Suprapubic skin (tissue), 4 donors: ENCODE measurements around the gene HAS3. TPM values are rescaled to one million over a fixed set of nuclear protein-coding genes. Genes with fewer than 3 reads are reported as not detected.
"Not testable (repeated sequence)": the region's sequence is repeated elsewhere in the genome, so short reads cannot be mapped to it uniquely, and the experiment has no call there.

Experiments used
- DNase-seq, 2 donors: peaks; one replicate each; pipeline ENCODE4 v3.0.0-alpha.2; 2019; ENCODE audit warnings: low spot score in 2 of 2
- H3K27ac ChIP-seq: fragments of 200-600 bp; sonication (generic); one replicate; pipeline ENCODE4 v1.5.1; 2019
- H3K27me3 ChIP-seq: fragments of 200-600 bp; sonication (generic); one replicate; pipeline ENCODE4 v1.5.1; 2019
- H3K36me3 ChIP-seq: fragments of 200-600 bp; sonication (generic); one replicate; pipeline ENCODE4 v1.5.1; 2019
- H3K4me1 ChIP-seq: fragments of 200-600 bp; sonication (generic); one replicate; pipeline ENCODE4 v1.5.1; 2019
- H3K4me3 ChIP-seq: fragments of 200-600 bp; sonication (generic); one replicate; pipeline ENCODE4 v1.5.1; 2019; ENCODE audit warnings: mild to moderate bottlenecking
- H3K9me3 ChIP-seq: fragments of 200-600 bp; sonication (generic); one replicate; pipeline ENCODE4 v1.5.1; 2019
- CTCF ChIP-seq, 2 donors: fragments of 200-600 bp in 1 of 2; fragments of 450-650 bp in 1 of 2; sonication (generic) in 1 of 2; IDR thresholded peaks; one replicate each; pipeline ENCODE4 v1.5.1; 2016 to 2019; ENCODE audit warnings: antibody characterized with exemption in 2 of 2, mild to moderate bottlenecking in 1 of 2, moderate library complexity in 1 of 2
- EP300 ChIP-seq: sonication (generic); formaldehyde crosslinking; IDR thresholded peaks from one replicate; pipeline ENCODE4 v1.6.1; 2017; ENCODE audit warnings: antibody characterized with exemption
- POLR2A ChIP-seq, 2 donors: fragments of 450-650 bp; IDR thresholded peaks; one replicate each; pipeline ENCODE4 v1.6.1; 2017; ENCODE audit warnings: antibody characterized with exemption in 2 of 2, mild to moderate bottlenecking in 2 of 2, moderate library complexity in 2 of 2
- POLR2AphosphoS5 ChIP-seq, 3 donors: sonication (generic); formaldehyde crosslinking; IDR thresholded peaks; one replicate each; pipeline ENCODE4 v1.6.1; 2017; ENCODE audit warnings: antibody characterized with exemption in 3 of 3
- WGBS: methylation state at CpG from one replicate; pipeline ENCODE4 v1.1.5; 2018; 5-methylcytosine and 5-hydroxymethylcytosine counted together
- total RNA-seq, 4 donors: library from RNA; depleted of rRNA; stranded (reverse); fragments of >200 nt; gene quantifications; one replicate each; pipeline ENCODE4 v1.1.0, GENCODE V29; 2016

The HAS3 gene
- total RNA-seq, 4 donors from 2014 or later = 4.4 to 11.3 (median 7.1) TPM

GRCh38 chr16:69126221-69126620 lies 20.8 kb downstream of the HAS3 start:
- Histone ChIP-seq H3K27ac (no peak overlapping the region), H3K4me1 (peaks cover 24% of the 10 kb centered on the region), H3K27me3 (no peaks in the 10 kb centered on the region), H3K36me3 (peaks cover 14% of the 10 kb centered on the region), H3K9me3 (no peaks in the 10 kb centered on the region), H3K4me3 (no peak overlapping the region)
- no peak for DNase-seq
- WGBS = 76% methylated on average over 3 of the region's 3 CpGs
- TF ChIP-seq CTCF (IDR thresholded peaks at IDR 0.05) = no peak
- TF ChIP-seq EP300 = no peak
- no peak for TF ChIP-seq POLR2AphosphoS5 (IDR thresholded peaks at IDR 0.05)
- TF ChIP-seq POLR2A (IDR thresholded peaks at IDR 0.05) = no peak

- H3K4me3 ChIP-seq, H3K9me3 ChIP-seq, H3K27me3 ChIP-seq, H3K27ac ChIP-seq: not testable (repeated sequence)
- peak in 1 of 2 donors; percentile 52 for DNase-seq
- WGBS = 98% methylated on average over 10 of the region's 10 CpGs
- H3K4me1 ChIP-seq = peaks cover 28% of the 10 kb centered on the region
- H3K36me3 ChIP-seq = peaks cover 14% of the 10 kb centered on the region
Observed at GRCh38 chr16:69126801-69127200, 21.3 kb downstream of the HAS3 start.

GRCh38 chr16:69127966-69128510 lies 22.6 kb downstream of the HAS3 start:
- TF ChIP-seq POLR2A (IDR thresholded peaks at IDR 0.05) = no peak
- no peak for TF ChIP-seq CTCF (IDR thresholded peaks at IDR 0.05)
- TF ChIP-seq EP300 = no peak
- no peak for TF ChIP-seq POLR2AphosphoS5 (IDR thresholded peaks at IDR 0.05)
- Histone ChIP-seq H3K9me3 (no peaks in the 10 kb centered on the region), H3K4me1 (peaks cover 30% of the 10 kb centered on the region), H3K4me3 (no peak overlapping the region), H3K36me3 (peaks cover 14% of the 10 kb centered on the region), H3K27ac (no peak overlapping the region), H3K27me3 (no peaks in the 10 kb centered on the region)
- WGBS = 89% methylated on average over 12 of the region's 12 CpGs
- DNase-seq = peak; percentile 29 to 48

- 59% methylated on average over 6 of the region's 6 CpGs for WGBS
- Histone ChIP-seq H3K9me3 (no peaks in the 10 kb centered on the region), H3K36me3 (peaks cover 8% of the 10 kb centered on the region), H3K27me3 (no peaks in the 10 kb centered on the region), H3K4me3 (no peak overlapping the region), H3K27ac (no peak overlapping the region), H3K4me1 (peaks cover 42% of the 10 kb centered on the region)
- DNase-seq = no peak
- TF ChIP-seq POLR2A (IDR thresholded peaks at IDR 0.05) (no peak), POLR2AphosphoS5 (IDR thresholded peaks at IDR 0.05) (no peak), CTCF (IDR thresholded peaks at IDR 0.05) (no peak), EP300 (no peak)
Observed at GRCh38 chr16:69130461-69130860, 25.0 kb downstream of the HAS3 start.

- WGBS = 2% methylated on average over 15 of the region's 15 CpGs
- Histone ChIP-seq H3K36me3 (peaks cover 5% of the 10 kb centered on the region), H3K4me3 (peak overlapping the region; percentile 85), H3K27me3 (no peaks in the 10 kb centered on the region), H3K4me1 (peaks cover 42% of the 10 kb centered on the region), H3K27ac (peak overlapping the region; percentile 94), H3K9me3 (no peaks in the 10 kb centered on the region)
- TF ChIP-seq EP300 (no peak), CTCF (IDR thresholded peaks at IDR 0.05) (no peak), POLR2A (IDR thresholded peaks at IDR 0.05) (no peak), POLR2AphosphoS5 (IDR thresholded peaks at IDR 0.05) (no peak)
- DNase-seq = peak in 1 of 2 donors; percentile 52
Observed at GRCh38 chr16:69131167-69131838, 25.9 kb downstream of the HAS3 start.
